Stimulated activated CD4-positive, alpha-beta T cell treated with anti-CD3 and anti-CD28 coated beads, Interleukin-2, amount 100 ng/mL, for 4 hours (primary cell): ENCODE data around the gene CARD14.
A peak's percentile ranks its signal among the peaks of the same experiment; 100 is the strongest.

Source experiments
- DNase-seq: peaks from one replicate; pipeline ENCODE4 v3.0.0-alpha.2; 2020; ENCODE audit warnings: low read depth

CARD14 gene

GRCh38 chr17:80212511-80212910 is 42.7 kb downstream of the CARD14 start:
- DNase-seq, result no peak

GRCh38 chr17:80212962-80213642 is 43.3 kb downstream of the CARD14 start:
- DNase-seq, result no peak

- DNase-seq, result no peak
Observed at GRCh38 chr17:80213643-80213975, 43.8 kb downstream of the CARD14 start.

DNA sequence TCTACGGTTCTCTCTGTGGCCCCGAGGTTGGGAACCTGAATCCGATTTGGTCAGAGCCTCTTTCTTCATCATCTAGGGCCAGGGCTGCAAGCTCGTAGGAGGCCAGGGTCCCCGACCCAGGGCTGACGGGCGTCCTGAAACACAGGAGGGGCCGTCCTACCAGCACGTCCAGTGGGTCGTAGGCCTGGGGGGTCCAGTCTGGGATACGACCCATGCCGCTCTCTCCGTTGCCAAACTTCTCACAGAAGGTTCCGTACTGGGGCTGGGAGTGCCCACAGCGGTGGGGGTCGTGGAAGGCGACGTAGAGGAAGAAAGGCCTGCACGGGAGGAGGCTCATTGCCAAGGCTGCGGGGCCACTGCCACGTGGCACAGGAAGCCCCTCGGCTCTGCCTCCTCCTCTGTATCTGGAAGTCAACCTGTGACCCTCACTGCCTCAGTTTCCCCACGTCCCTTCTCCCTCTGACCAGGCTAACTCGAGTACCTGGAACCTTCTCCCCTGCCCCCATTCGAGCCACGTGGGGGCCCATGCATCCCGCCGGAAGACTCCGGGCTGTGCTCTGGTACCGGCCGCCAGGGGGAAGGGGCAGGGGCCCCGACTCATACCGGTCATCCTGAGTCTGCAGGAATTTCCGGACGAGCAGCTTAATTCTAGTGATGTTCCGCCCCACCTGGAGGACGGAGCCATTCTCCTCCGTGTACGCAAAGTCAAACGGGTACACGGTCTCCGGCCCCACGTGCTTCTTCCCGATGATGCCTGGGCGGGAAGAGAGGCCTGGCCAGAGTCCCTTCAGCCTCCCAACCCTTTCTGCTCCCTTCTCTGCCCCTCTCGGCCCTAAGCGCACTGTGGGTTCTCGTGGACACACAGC is 44.4 kb downstream of the CARD14 start:
- no peak for DNase-seq

DNA sequence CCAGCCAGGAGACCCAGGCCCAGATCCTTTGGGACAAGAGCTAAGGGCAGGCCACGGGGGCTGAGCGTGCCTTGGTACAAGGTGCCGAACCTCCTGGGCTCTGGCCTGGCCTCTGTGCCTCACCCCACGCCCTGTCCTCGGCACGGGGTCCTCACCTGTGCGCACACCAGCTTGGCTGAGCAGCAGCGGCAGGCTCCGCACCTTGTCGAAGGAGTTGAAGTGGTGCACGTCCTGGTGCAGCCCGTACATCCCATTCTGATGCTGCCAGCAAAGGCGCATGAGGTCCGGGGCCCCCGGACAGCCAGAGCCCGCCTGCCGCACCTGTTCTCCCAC is 45.0 kb downstream of the CARD14 start:
- DNase-seq, result no peak

DNA sequence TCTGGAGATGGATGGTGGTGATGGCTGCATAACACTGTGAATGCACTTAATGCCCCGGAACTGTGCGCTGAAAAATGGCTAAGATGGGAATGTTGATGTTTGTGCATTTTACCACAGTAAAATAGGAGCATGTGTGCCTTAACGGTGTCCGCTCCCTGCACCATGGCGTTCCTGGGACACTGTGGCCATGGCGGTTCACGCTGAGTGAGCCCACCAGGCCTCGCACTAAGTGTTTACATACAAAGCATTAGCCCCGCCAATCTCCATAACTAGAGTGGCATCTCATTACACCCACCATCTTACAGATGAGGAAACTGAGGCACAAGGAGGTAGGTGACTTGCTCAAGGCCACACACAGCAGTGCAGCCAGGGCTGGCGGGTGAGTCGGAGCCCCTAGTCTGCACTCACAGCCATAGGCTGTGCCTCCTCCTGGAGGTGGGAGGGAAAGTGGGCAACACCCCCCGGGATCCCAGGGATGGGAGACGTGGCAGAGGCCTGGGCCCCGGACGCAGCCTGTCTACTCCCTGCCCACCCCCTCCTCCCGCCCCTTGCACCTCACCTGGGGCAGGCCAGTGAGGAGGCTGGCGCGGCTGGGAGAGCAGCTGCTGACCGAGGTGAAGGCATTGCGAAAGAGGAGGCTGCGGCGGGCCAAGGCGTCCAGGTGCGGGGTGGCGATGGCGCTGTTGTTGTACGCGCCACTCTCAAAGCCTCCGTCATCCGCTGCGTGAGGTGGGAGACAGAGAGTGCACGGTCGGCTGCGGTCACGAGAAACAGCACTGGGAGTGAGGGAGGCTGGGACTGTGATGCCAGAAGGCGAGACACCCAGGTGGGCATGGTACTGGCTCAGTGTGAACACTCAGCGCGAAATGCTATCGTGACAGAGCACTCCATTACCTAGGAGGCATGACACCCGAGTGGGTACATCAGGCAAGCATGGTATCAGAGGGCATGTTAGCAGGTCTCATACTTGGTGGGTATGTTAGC is 46.9 kb downstream of the CARD14 start:
- no peak for DNase-seq

- DNase-seq, result no peak
Observed at GRCh38 chr17:80217703-80218362, 48.0 kb downstream of the CARD14 start.

DNA sequence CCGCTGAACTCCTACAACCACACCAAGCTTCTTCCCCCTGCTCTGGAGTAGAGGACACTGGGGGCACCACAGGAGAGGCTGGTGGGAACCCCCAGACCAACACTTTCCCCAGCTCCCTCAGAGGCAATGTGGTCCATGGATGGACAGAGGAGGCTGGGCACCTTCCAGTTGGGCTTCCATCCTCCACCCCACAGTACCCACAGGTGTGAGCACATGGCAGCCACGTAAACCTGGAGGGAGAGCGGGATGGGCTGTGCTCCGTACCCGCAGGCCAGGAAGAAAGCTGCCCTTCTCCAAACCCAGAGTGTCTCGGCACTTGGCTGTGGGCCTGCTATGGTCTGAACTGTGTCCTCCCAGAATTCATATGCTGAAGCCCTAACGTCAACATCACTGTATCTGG is 48.6 kb downstream of the CARD14 start:
- no peak for DNase-seq

- peak; percentile 87 for DNase-seq
Observed at GRCh38 chr17:80219013-80219762, 49.4 kb downstream of the CARD14 start.

- no peak for DNase-seq
Observed at GRCh38 chr17:80219763-80220053, 49.9 kb downstream of the CARD14 start.

DNA sequence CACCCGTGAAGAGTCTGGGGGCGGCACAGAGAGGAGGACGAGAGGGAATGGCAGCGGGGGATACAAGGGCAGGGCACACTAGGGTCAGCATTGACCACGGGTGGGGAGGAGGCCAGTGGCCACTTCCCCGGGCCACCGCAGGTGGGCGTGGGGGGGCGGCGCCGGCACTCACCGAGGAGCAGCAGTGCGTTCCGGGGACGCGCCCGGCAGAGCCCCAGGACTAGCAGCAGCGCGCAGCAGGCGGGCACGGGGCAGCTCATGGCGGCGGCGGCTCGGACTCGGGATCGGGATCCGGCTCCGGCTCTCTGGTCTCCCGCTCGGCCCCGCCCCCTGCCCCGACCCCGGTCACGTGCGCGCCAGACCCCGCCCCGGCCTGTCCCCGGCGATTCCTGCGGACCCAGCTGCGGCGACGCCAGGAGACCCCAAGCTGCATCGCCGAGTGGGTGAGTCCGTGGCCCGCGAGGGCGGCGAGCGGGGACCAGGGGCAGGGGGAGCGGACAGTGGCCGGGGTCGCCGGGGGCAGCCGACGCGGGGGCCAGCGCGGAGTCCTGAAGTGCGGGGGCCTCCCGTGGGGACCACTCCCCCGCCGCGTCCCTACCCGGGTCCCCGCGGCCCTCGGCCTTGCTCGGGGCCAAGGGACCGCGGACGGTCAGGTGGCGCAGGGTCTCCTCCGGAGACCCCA is 50.4 kb downstream of the CARD14 start, which contains the start of the genes SGSH and SLC26A11:
TSS of gene SGSH (minus strand) at position 280 of the 682 bp plus-strand sequence. CDS start at position 260, 20 bp downstream.
TSS of gene SLC26A11 (plus strand) at position 374 of the 682 bp plus-strand sequence. CDS start 1,134 bp downstream, outside the sequence.
- peak; percentile 18 for DNase-seq

GRCh38 chr17:80220736-80221215 is 50.9 kb downstream of the CARD14 start:
- DNase-seq, result no peak

- no peak for DNase-seq
Observed at GRCh38 chr17:80221351-80222105, 51.7 kb downstream of the CARD14 start.

GRCh38 chr17:80222376-80223141 is 52.7 kb downstream of the CARD14 start:
- DNase-seq, result no peak

- no peak for DNase-seq
Observed at GRCh38 chr17:80223142-80223815, 53.4 kb downstream of the CARD14 start.

- no peak for DNase-seq
Observed at GRCh38 chr17:80223838-80224497, 54.1 kb downstream of the CARD14 start.

- DNase-seq, result no peak
Observed at GRCh38 chr17:80224683-80225082, 54.9 kb downstream of the CARD14 start.

GRCh38 chr17:80225230-80225629 is 55.4 kb downstream of the CARD14 start:
- DNase-seq, result no peak
